RKO (cell line): Measurements from ENCODE around the gene CCDC3.
"Not testable (repeated sequence)": the region's sequence is repeated elsewhere in the genome, so short reads cannot be mapped to it uniquely, and the experiment has no call there.

Experiments
- DNase-seq: peaks from one replicate; pipeline ENCODE4 v3.0.0-alpha.2; 2016; ENCODE audit warnings: low spot score

CCDC3 gene

GRCh38 chr10:13001041-13001886, at the start of gene CCDC3:
TSS of gene CCDC3 (minus strand) at chr10:13001713. CDS start at chr10:13001570, 143 bp downstream.
- DNase-seq = no peak

GRCh38 chr10:13051126-13051694, 49.7 kb upstream of the CCDC3 start:
- no peak for DNase-seq

- no peak for DNase-seq
Measured at GRCh38 chr10:13049774-13050420, 48.4 kb upstream of the CCDC3 start.

- no peak for DNase-seq
Measured at GRCh38 chr10:13048762-13049161, 47.2 kb upstream of the CCDC3 start.

GRCh38 chr10:13047529-13048206, 46.2 kb upstream of the CCDC3 start:
- no peak for DNase-seq

- DNase-seq = no peak
Measured at GRCh38 chr10:13046851-13047528, 45.5 kb upstream of the CCDC3 start.

GRCh38 chr10:13043520-13043919, 42.0 kb upstream of the CCDC3 start:
- DNase-seq = no peak

GRCh38 chr10:13039761-13040160, 38.2 kb upstream of the CCDC3 start:
- no peak for DNase-seq

- DNase-seq = no peak
Measured at GRCh38 chr10:13038391-13038790, 36.9 kb upstream of the CCDC3 start.

GRCh38 chr10:13037832-13038231, 36.3 kb upstream of the CCDC3 start:
- DNase-seq = no peak

GRCh38 chr10:13036841-13037240, 35.3 kb upstream of the CCDC3 start:
- DNase-seq = no peak

GRCh38 chr10:13035731-13036130, 34.2 kb upstream of the CCDC3 start:
- not testable (repeated sequence) for DNase-seq

GRCh38 chr10:13026873-13027272, 25.4 kb upstream of the CCDC3 start:
- DNase-seq = no peak

- DNase-seq = no peak
Measured at GRCh38 chr10:13023754-13024153, 22.2 kb upstream of the CCDC3 start.

GRCh38 chr10:13019280-13019679, 17.8 kb upstream of the CCDC3 start:
- no peak for DNase-seq

- DNase-seq = no peak
Measured at GRCh38 chr10:13018171-13018570, 16.7 kb upstream of the CCDC3 start.

GRCh38 chr10:13016886-13017285, 15.4 kb upstream of the CCDC3 start:
- DNase-seq = no peak

GRCh38 chr10:13016426-13016825, 14.9 kb upstream of the CCDC3 start:
- no peak for DNase-seq

- no peak for DNase-seq
Measured at GRCh38 chr10:13006037-13006436, 4.5 kb upstream of the CCDC3 start.

GRCh38 chr10:13003759-13004158, 2.2 kb upstream of the CCDC3 start:
- DNase-seq = no peak

GRCh38 chr10:13003004-13003403, 1.5 kb upstream of the CCDC3 start:
- no peak for DNase-seq

GRCh38 chr10:13001887-13002212, 337 bp upstream of the CCDC3 start:
- no peak for DNase-seq
